GM13976 (cell line): ENCODE measurements around the gene TNFRSF11A.

Experiments
- DNase-seq: peaks from one replicate; pipeline ENCODE4 v3.0.0; 2012; ENCODE audit warnings: low spot score
- CTCF ChIP-seq: IDR thresholded peaks from 2 replicates; pipeline ENCODE4 v1.5.1; 2012; ENCODE audit warnings: borderline replicate concordance, mild to moderate bottlenecking; ENCODE audit not compliant: insufficient read depth; ENCODE audit errors: extremely low read depth, missing control alignments, control extremely low read depth
- in situ Hi-C: fragments of 300-500 bp; cut with MboI; formaldehyde crosslinking; loops from one replicate; pipeline ENCODE4 v1.12.0; 2022; ENCODE audit warnings: low sequenced_read_pairs, mixed read lengths, inconsistent platforms; ENCODE audit not compliant: unreplicated experiment

TNFRSF11A gene

DNA sequence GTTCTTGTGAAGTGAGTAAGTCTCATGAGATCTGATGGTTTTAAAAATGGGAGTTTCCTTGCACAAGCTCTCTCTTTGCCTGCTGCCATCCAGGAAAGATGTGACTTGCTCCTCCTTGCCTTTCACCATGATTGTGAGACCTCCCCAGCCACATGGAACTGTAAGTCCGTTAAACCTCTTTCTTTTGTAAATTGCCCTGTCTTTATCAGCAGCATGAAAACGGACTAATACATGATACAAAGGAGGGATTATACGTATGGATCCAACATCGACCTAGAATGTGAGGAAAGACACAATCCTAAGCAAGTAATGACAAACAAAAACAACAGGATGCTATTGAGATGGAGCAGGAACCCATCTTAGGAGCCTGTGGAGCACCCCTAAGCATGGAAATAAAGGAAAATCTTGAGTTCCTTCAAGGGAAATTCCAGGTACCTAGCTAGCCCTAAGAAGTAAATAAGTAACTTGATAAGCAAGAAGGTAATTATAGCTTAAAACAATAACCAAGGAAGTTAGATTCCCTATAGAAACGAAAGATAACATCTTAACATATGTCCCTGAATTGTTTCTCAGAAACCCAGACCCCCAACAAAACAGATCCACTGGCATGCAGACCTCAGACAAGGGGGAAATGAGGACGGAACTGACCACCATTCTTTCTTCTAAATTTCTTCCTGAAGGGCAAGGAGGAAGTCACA lies 1.5 kb upstream of the TNFRSF11A start:
- no peak for TF ChIP-seq CTCF
- in situ Hi-C loops, result no loop called here
- DNase-seq, result no peak

DNA sequence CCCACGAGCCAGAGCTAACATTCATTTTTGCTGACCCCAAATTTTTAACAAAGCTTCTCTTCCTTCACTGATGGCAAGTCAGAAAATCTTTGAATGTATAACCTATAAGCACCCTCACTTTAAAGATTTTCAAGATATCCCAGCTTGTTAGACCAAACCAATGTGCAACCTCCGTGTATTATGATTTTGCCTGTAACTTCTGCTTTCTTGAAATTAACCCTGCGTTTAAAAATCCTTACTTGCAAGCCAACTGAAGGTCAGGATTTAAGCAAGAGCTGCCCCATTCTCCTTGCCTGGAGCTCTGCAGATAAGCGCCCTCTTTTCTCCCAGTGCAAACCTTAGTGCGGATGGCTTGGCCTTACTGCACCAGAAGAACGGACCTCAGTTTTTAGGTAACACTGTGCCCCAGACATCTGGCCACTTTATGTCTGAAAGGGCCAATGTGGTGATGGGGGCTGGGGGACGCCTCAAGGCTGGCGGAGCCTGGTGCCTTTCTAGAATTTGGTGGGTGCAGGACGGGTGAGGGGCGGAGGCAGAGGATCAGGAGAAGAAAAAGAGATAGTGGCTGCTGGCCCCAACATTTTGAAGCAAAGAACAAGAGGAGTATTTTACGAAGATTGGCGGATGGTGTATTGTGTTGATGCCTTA lies 805 bp upstream of the TNFRSF11A start:
- no peak for TF ChIP-seq CTCF
- DNase-seq, result no peak
- in situ Hi-C loops, result no loop called here

- no peak for TF ChIP-seq CTCF
Observed at GRCh38 chr18:62325806-62326645, 916 bp downstream of the TNFRSF11A start.

DNA sequence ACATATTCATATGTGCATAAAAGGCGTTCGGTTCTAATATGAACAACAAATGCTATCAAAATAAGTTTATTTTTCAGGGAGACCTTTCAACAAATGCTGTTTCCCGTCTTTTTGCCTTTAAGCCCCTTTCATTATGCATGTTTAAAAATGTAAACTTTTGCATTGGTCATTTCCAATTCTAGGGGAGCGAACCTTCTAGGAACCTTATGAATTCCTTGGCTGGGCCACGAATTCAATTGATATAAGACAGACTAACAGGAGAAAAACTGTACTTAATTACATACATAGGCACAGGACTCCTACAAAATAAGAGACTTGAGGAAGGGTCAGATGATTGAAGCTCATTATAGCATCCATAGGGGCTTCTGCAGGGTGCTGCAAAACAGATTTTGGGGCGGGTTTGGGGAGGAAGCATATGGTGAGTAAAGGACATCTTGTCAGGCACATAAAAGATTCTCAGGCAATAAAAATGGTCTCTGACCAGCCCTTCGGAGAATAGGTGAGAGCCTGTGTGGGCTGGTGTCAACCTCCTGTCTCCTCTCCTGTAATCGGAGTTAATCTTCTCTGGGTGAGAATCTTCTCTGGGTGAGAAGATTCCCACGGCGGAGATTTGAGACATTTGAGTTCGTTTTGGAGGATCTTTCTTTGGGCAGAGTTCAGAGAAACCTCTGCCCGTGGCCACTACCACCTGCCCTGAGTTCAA lies 1.7 kb downstream of the TNFRSF11A start:
- no peak for TF ChIP-seq CTCF
- DNase-seq, result no peak
- in situ Hi-C loops, result no loop called here

More at GRCh38 chr18:62325806-62326645, 916 bp downstream of the TNFRSF11A start:
- in situ Hi-C loops, result no loop called here
- peak; percentile 46 for DNase-seq

- TF ChIP-seq CTCF, result no peak
- no peak for DNase-seq
- in situ Hi-C loops, result no loop called here
Observed at GRCh38 chr18:62327977-62328376, 2.9 kb downstream of the TNFRSF11A start.

- in situ Hi-C loops, result no loop called here
- no peak for DNase-seq
- no peak for TF ChIP-seq CTCF
Observed at GRCh38 chr18:62328586-62329525, 3.7 kb downstream of the TNFRSF11A start.
